GM19452 (cell line): ENCODE results near the gene RAB31.

Experiments
- ATAC-seq: cut with Tn5 transposase; IDR thresholded peaks from one replicate; pipeline ENCODE4 v1.9.1; 2021; ENCODE audit not compliant: unreplicated experiment

The RAB31 gene

DNA sequence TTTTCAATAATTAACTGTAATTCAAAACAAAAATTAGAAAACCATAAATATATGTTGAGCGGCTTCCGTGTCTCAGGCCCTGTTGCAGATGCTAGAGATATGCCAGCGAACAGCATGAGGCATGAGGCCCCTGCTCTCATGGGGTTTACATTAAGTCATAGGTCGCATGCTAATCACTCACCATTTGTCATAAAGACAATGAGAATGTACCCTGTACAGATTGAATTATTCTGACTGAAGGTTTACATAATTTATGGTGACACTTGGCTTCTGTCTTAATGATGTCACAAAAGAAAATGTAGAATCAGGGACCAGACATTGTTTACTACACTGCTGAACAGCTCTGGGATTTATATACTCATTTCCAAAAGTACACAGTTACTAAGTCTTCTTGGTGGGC is 199.8 kb downstream of the RAB31 start:
- ATAC-seq: no peak

DNA sequence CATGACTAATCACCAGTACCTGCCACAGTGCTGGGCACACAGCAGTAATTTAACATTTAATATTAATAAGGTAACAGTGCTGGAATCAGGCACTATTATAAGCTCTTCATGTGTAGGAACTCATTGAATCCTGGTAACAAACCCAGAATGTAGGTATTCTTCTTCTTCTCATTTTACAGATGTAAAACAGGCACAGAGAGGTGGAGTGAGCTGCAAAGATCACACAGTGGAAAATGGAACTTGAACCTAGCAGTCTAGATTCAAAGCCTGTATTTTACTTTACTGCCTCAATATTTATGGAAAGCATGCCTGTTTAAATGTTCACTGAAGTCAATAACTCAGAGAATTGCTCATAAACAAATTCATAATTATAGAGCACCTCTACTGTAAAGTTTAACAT is 202.0 kb downstream of the RAB31 start:
- ATAC-seq: no peak

DNA sequence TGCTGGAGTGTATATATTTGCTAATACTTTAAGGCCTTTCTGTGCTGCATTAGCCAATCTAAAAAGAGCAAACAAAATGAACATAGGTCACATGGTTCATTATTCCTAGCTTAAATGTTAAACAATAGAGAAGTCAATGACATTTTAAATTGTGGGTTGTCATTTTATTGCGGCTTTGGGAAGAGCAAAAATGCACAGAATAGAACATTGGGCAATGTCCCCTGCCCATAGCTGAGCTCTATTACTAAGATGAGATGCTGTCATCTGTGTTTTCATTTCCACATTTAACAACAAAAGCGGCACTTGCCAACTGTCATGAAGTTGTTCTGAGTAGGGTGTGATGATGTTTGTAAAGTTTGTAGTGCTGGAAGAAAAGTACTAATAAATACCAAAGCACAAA is 202.6 kb downstream of the RAB31 start:
- ATAC-seq: no peak

DNA sequence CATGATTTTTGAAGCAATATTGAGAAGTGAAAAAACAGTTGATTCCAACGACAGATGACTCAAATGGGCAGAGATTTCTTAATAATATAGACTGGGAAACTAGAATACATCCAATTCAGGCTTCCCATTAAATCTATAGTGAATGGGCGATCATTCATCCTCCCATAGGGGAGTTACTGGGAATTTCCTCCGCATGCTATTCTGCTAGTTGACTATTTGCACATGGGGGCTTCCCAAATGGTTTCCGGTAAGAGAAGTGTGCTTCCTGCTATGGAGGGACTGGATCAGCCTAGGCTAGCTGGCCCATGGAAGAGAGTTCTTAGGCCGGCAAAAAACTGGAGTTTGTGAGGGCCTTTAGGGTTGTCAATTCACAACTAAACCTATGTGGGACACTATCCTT is 203.1 kb downstream of the RAB31 start:
- no peak for ATAC-seq
